A673 (cell line): ENCODE data around the gene TMPRSS13.

ENCODE experiments used
- EZH2 ChIP-seq: fragments of 200-600 bp; sonication (generic); IDR thresholded peaks from 2 replicates; pipeline ENCODE4 v1.6.1; 2017; ENCODE audit warnings: borderline replicate concordance, low read depth, mild to moderate bottlenecking, mixed read lengths, antibody characterized with exemption, low read length; ENCODE audit not compliant: poor library complexity, severe bottlenecking
- TF ChIP-seq, protein P1 (sequence below): fragments of 300-800, 200-600 bp; sonication (generic); conservative IDR thresholded peaks from 2 replicates; pipeline ENCODE4 v1.5.1; 2017; ENCODE audit warnings: low read depth, mild to moderate bottlenecking, antibody characterized with exemption, low read length, moderate library complexity, mixed read lengths

DNA sequence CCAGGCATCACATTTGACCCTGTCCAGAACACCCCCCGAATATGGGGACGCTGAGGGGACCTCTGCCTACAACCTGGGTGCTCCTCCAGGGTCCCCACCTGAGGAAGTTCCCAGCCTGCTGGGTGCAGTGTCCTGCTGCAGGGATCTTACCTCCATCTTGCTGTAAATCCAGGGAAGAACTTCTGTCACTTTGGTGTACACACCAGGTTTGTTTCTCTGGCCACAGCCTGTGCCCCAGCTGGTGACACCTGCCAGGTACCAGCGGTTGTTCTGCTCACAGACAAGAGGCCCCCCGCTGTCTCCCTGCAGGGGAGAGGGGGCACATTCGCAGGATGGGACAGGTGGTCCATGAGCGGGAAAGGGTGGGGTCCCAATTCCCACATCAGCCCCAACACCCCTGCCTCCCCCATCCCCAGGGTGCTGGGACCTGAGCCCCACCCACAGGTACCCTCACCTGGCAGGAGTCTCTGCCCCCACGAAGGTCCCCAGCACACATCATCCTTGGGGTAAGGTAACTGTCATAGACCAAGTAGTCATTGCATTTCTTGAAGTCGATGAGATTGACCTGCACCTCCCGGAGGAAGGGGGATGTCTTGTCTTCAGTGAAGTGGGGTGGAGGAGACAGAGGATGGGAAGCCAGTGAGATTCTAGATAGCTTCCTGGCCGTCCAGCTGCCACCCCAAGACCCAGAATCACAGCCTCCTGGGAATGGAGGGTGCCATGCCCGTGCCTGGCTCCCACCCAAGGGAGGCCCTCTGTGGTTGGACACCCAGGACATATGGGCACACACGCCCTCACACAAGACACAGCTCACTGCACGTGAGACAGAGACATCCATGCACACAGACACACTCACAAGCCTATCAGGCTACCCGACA is 25.5 kb downstream of the TMPRSS13 start:
- TF ChIP-seq, protein P1, sequence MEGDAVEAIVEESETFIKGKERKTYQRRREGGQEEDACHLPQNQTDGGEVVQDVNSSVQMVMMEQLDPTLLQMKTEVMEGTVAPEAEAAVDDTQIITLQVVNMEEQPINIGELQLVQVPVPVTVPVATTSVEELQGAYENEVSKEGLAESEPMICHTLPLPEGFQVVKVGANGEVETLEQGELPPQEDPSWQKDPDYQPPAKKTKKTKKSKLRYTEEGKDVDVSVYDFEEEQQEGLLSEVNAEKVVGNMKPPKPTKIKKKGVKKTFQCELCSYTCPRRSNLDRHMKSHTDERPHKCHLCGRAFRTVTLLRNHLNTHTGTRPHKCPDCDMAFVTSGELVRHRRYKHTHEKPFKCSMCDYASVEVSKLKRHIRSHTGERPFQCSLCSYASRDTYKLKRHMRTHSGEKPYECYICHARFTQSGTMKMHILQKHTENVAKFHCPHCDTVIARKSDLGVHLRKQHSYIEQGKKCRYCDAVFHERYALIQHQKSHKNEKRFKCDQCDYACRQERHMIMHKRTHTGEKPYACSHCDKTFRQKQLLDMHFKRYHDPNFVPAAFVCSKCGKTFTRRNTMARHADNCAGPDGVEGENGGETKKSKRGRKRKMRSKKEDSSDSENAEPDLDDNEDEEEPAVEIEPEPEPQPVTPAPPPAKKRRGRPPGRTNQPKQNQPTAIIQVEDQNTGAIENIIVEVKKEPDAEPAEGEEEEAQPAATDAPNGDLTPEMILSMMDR: no peak
- TF ChIP-seq EZH2: no peak
